HL-60 (cell line): ENCODE data around the gene EHBP1.

ENCODE experiments used
- CTCF ChIP-seq: IDR thresholded peaks from one replicate; pipeline ENCODE4 v1.5.1; 2011; ENCODE audit warnings: low read length, control low read depth, inconsistent platforms; ENCODE audit not compliant: insufficient read depth
- GABPA ChIP-seq: IDR thresholded peaks from 2 replicates; pipeline ENCODE4 v1.6.1; 2012; ENCODE audit warnings: low read depth
- POLR2AphosphoS5 ChIP-seq: IDR thresholded peaks from 2 replicates; pipeline ENCODE4 v1.6.1; 2012; ENCODE audit warnings: low read depth
- REST ChIP-seq: IDR thresholded peaks from 2 replicates; pipeline ENCODE4 v1.6.1; 2012; ENCODE audit warnings: low read depth; ENCODE audit not compliant: insufficient replicate concordance

- TF ChIP-seq CTCF (no peak), GABPA (peak; percentile 31; the same call in 1 of the 2 replicates), POLR2AphosphoS5 (no peak), REST (peak; percentile 40)
Measured at GRCh38 chr2:63059793-63060471, 354.4 kb downstream of the EHBP1 start.
